CD4-positive, alpha-beta T cell treated with Interleukin-12 subunit alpha and Interleukin-12 subunit beta, for 1 hour (primary cell): Measurements from ENCODE around the gene USP51.
"Not testable (repeated sequence)": the region's sequence is repeated elsewhere in the genome, so short reads cannot be mapped to it uniquely, and the experiment has no call there.

ENCODE experiments used
- DNase-seq: peaks from one replicate; pipeline ENCODE4 v3.0.0-alpha.2; 2020

USP51 gene

GRCh38 chrX:55489314-55490009 is at the start of gene USP51:
TSS of gene USP51 (minus strand) at chrX:55489848. CDS start at chrX:55488939, 909 bp downstream.
- DNase-seq = peak; percentile 3

DNA sequence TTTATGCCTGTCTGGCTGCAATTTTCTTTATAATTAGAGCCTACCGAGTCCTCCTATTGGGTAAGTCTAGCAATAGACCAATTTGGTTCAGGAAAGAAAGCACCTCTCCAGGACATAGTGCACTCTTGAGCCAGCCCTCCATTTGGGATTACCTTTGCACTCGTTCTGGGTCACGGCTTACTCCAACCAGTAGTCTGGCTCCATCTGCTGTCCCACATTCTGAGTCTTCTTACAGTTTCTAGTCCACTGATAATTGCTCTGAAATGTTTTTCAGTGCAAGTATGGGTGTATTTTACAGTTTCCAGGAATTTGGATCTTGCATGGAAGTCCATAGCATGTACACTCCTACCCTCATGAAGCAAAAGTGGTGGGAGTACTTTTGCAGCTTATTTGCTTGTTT is 34.8 kb upstream of the USP51 start:
- DNase-seq = peak; percentile 0

- DNase-seq = no peak
Observed at GRCh38 chrX:55523356-55523755, 33.7 kb upstream of the USP51 start.

- DNase-seq = no peak
Observed at GRCh38 chrX:55522596-55523276, 33.1 kb upstream of the USP51 start.

GRCh38 chrX:55521687-55522086 is 32.0 kb upstream of the USP51 start:
- no peak for DNase-seq

- not testable (repeated sequence) for DNase-seq
Observed at GRCh38 chrX:55516794-55517481, 27.3 kb upstream of the USP51 start.

GRCh38 chrX:55513045-55513737 is 23.5 kb upstream of the USP51 start:
- not testable (repeated sequence) for DNase-seq

DNA sequence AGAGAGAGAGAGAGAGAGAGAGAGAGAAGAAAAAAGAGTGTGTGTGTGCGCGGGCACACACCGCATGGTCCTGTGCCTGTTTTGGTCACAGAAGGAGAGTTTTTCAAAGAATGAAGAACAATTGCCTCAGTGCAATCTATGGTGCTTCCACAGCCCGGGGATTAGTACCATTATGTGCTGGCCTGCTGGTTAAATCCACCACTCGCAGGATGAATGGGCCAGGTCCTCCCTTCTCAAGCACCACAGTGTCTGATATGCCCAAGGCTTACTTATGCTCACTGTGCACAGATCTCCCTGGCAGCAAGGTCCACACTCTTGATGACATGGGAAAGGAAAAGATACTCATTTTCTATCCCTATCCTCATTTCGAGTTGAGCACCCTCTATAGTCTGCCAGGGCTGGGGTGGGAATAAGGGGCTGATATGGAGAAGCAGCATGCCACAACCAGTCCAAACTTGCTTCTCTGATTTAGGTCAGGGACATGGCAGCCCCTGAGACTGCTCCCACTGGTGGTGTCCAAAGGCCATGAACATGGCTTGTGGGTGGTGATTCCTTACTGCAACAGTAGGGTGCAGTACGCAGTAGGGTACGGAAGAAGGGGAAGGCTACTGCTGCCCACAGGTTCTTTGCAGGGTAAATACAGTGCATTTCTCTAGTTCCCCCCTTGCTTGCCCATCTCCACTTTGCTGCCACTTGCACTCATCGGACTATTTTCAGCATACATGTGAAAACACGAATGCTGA is 18.9 kb upstream of the USP51 start:
- DNase-seq = not testable (repeated sequence)

- not testable (repeated sequence) for DNase-seq
Observed at GRCh38 chrX:55507699-55508098, 18.1 kb upstream of the USP51 start.

DNA sequence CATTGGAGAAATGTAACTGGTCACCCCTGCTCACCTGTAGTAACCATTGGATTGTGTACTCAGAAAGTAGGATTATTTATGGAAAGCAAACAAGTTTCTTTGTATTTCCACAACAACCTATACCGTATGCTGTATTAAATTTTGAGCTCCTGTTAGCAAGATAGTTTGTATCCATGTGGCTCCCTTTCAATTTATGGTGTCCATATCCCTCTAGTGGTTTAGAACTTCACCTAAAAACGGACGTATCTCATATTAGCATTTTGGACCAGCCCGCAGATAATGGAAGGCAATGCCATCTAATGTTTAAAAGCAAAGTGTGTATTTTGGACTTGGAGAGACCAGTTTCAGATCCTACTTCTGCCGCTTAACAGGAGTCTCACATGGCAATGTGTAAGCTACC is 17.4 kb upstream of the USP51 start:
- not testable (repeated sequence) for DNase-seq

DNA sequence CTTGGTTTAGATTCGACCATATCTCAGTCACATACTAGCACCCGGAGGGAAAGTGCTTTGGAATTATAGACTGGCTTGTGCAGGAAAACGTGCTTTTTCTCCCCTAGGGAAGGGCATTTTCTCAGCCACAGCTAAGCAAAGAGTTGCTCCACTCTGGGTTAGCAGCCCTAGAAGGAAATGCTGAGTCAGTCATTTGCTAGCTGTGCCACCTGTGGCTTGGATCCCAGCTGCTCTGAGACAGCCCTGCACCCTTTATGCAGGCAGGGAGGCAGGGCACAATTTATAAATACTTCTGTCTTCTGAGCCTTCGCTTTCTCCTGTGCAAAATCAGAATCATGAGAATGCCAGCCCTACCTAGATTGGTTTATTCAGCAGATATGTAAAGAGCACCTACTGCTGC is 1.3 kb upstream of the USP51 start:
- no peak for DNase-seq

GRCh38 chrX:55490121-55490520 is 473 bp upstream of the USP51 start:
- DNase-seq = no peak

- peak; percentile 67 for DNase-seq
Observed at GRCh38 chrX:55488593-55489313, 895 bp downstream of the USP51 start.

DNA sequence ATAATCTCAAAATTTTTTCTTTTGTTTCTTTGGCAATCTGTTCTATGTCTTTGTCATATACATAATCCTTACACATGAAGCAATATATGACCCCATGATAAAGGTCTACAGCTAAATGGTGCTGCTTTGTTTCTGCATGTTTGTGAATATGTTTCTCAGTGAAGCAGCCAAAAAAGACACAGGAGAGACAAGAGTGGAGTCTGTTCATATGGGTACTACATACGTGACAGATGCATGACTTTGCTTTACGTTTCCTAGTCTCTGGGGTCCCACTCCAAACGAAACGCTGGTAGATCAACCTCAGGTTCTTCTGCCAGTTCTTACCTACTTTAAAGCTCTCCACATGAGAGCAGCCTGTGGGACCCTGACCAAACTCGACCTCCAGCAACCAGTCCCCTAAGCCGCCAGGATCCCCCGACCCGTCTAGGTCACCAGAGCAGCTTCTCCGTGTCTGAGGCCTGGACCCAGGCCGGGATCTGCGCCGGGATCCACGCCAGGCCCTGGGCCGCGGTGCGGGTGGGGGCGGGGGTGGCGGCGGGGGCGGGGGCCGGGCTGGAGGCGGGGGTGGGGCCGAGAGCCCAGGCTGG is 1.5 kb downstream of the USP51 start:
- no peak for DNase-seq

DNA sequence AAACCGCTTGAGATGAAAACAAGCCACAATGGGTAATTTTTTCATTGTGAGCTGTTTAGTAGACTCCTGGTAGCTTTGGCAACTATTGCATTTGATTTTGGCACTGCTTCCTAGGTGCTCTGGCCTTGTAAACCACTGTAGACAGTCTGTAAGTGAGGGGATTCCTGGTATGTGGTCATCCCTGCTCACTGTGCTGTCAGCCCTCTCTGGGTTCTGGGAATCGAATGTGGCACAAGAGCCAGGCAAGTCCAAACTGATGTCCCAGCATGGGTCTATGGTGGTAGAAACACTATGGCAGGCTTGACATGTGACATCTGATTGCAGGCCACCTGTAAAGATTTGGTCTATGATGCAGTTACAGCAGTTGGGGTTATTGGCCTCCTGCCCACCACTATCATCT is 2.5 kb downstream of the USP51 start:
- no peak for DNase-seq

- no peak for DNase-seq
Observed at GRCh38 chrX:55486736-55487135, 2.9 kb downstream of the USP51 start.

- DNase-seq = no peak
Observed at GRCh38 chrX:55484948-55485347, 4.7 kb downstream of the USP51 start.

GRCh38 chrX:55480390-55481062 is 9.1 kb downstream of the USP51 start:
- no peak for DNase-seq

GRCh38 chrX:55479956-55480355 is 9.7 kb downstream of the USP51 start:
- not testable (repeated sequence) for DNase-seq

DNA sequence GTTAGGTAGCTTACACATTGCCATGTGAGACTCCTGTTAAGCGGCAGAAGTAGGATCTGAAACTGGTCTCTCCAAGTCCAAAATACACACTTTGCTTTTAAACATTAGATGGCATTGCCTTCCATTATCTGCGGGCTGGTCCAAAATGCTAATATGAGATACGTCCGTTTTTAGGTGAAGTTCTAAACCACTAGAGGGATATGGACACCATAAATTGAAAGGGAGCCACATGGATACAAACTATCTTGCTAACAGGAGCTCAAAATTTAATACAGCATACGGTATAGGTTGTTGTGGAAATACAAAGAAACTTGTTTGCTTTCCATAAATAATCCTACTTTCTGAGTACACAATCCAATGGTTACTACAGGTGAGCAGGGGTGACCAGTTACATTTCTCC is 23.9 kb downstream of the USP51 start:
- not testable (repeated sequence) for DNase-seq

DNA sequence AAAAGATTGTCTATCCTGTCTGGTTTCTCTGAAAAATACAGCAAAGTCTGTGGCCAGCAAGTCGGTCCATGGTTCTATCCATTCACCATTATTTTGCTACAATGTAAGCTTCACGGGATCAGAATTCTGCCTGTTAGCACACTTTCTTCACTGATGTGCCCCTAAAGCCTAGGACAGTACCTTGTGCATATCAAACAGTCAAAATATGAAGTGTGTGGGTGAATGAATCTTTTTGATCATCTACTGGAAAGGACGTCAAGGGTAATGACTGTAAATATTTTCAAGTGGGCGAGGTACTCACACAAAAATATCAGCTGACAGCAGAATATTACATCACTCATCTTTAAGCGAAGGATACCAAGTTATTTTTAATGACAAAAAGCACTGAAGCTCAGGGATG is 24.5 kb downstream of the USP51 start:
- DNase-seq = not testable (repeated sequence)
